H1 (cell line): ENCODE data around the gene KRT24. TPM values are rescaled to one million over a fixed set of nuclear protein-coding genes. Genes with fewer than 3 reads are reported as not detected.

ENCODE experiments used
- CTCF ChIA-PET: fragments of 300-600 bp; sonication (Branson Sonifier 250); formaldehyde crosslinking; loops from one replicate; lab custom pipeline; 2021; ENCODE audit not compliant: partially characterized antibody; lab: Charles Lee
- POLR2A ChIA-PET: fragments of 300-600 bp; sonication (Branson Sonifier 250); formaldehyde crosslinking; loops from one replicate; lab custom pipeline; 2021; ENCODE audit warnings: inconsistent platforms; ENCODE audit not compliant: partially characterized antibody; lab: Charles Lee
- DNase-seq, 2 experiments: peaks; one replicate each; pipeline versions ENCODE4 v3.0.0 to v3.0.0-alpha.2; 2010 to 2022; ENCODE audit warnings: low spot score in 2 of 2, low read depth in 1 of 2, mixed read lengths in 1 of 2
- FAIRE-seq: peaks from 2 replicates; lab custom pipeline; 2011; peaks lifted over from hg19 to GRCh38; lab: Jason Lieb, UNC
- H2AFZ ChIP-seq: 2 replicates; pipeline ENCODE4 v1.8.1; 2012; ENCODE audit warnings: low read length, inconsistent platforms
- H2AK5ac ChIP-seq: 2 replicates; pipeline ENCODE4 v1.6.1; 2013; ENCODE audit warnings: low read depth, low read length
- H2BK120ac ChIP-seq: replicated peaks from 2 replicates; pipeline ENCODE3; 2013; ENCODE audit warnings: low read depth, low read length, inconsistent platforms
- H2BK12ac ChIP-seq: 2 replicates; pipeline ENCODE4 v1.6.1; 2013; ENCODE audit warnings: low read depth, low read length
- H2BK15ac ChIP-seq: 2 replicates; pipeline ENCODE4 v1.6.1; 2013; ENCODE audit warnings: low read length
- H2BK20ac ChIP-seq: 2 replicates; pipeline ENCODE4 v1.6.1; 2013; ENCODE audit warnings: low read length
- H2BK5ac ChIP-seq: 2 replicates; pipeline ENCODE4 v1.6.1; 2013; ENCODE audit warnings: low read depth, low read length
- H3K14ac ChIP-seq: 2 replicates; pipeline ENCODE4 v1.6.1; 2013; ENCODE audit warnings: inconsistent platforms; ENCODE audit not compliant: insufficient read length
- H3K18ac ChIP-seq: 2 replicates; pipeline ENCODE4 v1.6.1; 2013; ENCODE audit warnings: low read length; ENCODE audit errors: extremely low read depth
- H3K23ac ChIP-seq: 2 replicates; pipeline ENCODE4 v1.6.1; 2013; ENCODE audit warnings: inconsistent platforms; ENCODE audit not compliant: insufficient read length
- H3K23me2 ChIP-seq: 2 replicates; pipeline ENCODE4 v1.6.1; 2013; ENCODE audit warnings: low read depth, low read length
- H3K27ac ChIP-seq: 2 replicates; pipeline ENCODE4 v1.6.1; 2011; ENCODE audit warnings: low read depth, low read length, inconsistent platforms
- H3K27me3 ChIP-seq, 4 experiments: replicated peaks in 1 of 4; 1 replicate in 1 of 4; 2 replicates in 3 of 4; pipeline versions ENCODE4 v1.6.1 to v1.8.1; 2011 to 2013; ENCODE audit warnings: low read length in 3 of 4, mild to moderate bottlenecking in 3 of 4, inconsistent platforms in 2 of 4, mixed read lengths in 2 of 4, moderate library complexity in 1 of 4; ENCODE audit not compliant: control insufficient read depth in 3 of 4, insufficient read depth in 3 of 4; ENCODE audit errors: extremely low read depth in 1 of 4
- H3K36me3 ChIP-seq, 4 experiments: 2 replicates each; pipeline versions ENCODE4 v1.6.1 to v1.8.1; 2011 to 2013; ENCODE audit warnings: mild to moderate bottlenecking in 4 of 4, low read length in 3 of 4, moderate library complexity in 2 of 4, control low read depth in 1 of 4, inconsistent platforms in 1 of 4; ENCODE audit not compliant: insufficient read depth in 4 of 4, control insufficient read depth in 2 of 4
- H3K4ac ChIP-seq: replicated peaks from 2 replicates; pipeline ENCODE3; 2013; ENCODE audit warnings: low read length, low read depth, mixed read lengths, inconsistent platforms; ENCODE audit not compliant: insufficient read length
- H3K4me1 ChIP-seq, 4 experiments: replicated peaks in 1 of 4; 1 replicate in 1 of 4; 2 replicates in 3 of 4; pipeline versions ENCODE4 v1.6.1 to v1.8.1; 2011 to 2013; ENCODE audit warnings: low read length in 3 of 4, inconsistent platforms in 2 of 4, mixed read lengths in 1 of 4; ENCODE audit not compliant: insufficient read depth in 4 of 4, control insufficient read depth in 3 of 4
- H3K4me2 ChIP-seq, 2 experiments: 2 replicates each; pipeline versions ENCODE4 v1.6.1 to v1.8.1; 2011 to 2013; ENCODE audit warnings: low read depth in 2 of 2, low read length in 2 of 2, control low read depth in 1 of 2, inconsistent platforms in 1 of 2, mild to moderate bottlenecking in 1 of 2; ENCODE audit not compliant: insufficient read depth in 1 of 2
- H3K4me3 ChIP-seq, 4 experiments: fragments of 200-600, 300-600 bp in 1 of 4; sonication (generic), shearing (Covaris generic), sonication (Bioruptor Twin) in 1 of 4; 2 replicates each; pipeline versions ENCODE4 v1.5.1 to v1.8.1; 2011 to 2016; ENCODE audit warnings: low read length in 4 of 4, low read depth in 3 of 4, control low read depth in 2 of 4, inconsistent platforms in 2 of 4, mild to moderate bottlenecking in 2 of 4, mixed read lengths in 1 of 4, moderate library complexity in 1 of 4; ENCODE audit not compliant: insufficient read depth in 2 of 4; ENCODE audit errors: extremely low read depth in 1 of 4
- H3K56ac ChIP-seq: replicated peaks from 2 replicates; pipeline ENCODE3; 2013; ENCODE audit warnings: low read depth, mild to moderate bottlenecking, mixed read lengths, low read length, inconsistent platforms; ENCODE audit not compliant: insufficient read length
- H3K79me1 ChIP-seq: 2 replicates; pipeline ENCODE4 v1.6.1; 2013; ENCODE audit warnings: low read depth, low read length, control low read depth
- H3K79me2 ChIP-seq, 2 experiments: 2 replicates each; pipeline versions ENCODE4 v1.6.1 to v1.8.1; 2012 to 2013; ENCODE audit warnings: low read length in 2 of 2, mild to moderate bottlenecking in 2 of 2, inconsistent platforms in 1 of 2; ENCODE audit not compliant: insufficient read depth in 2 of 2, control insufficient read depth in 1 of 2
- H3K9ac ChIP-seq, 4 experiments: replicated peaks in 1 of 4; 1 replicate in 1 of 4; 2 replicates in 3 of 4; pipeline versions ENCODE4 v1.6.1 to v1.8.1; 2011 to 2013; ENCODE audit warnings: low read depth in 3 of 4, low read length in 3 of 4, control low read depth in 2 of 4, mild to moderate bottlenecking in 2 of 4, moderate library complexity in 2 of 4, inconsistent platforms in 1 of 4; ENCODE audit errors: extremely low read depth in 1 of 4
- H3K9me3 ChIP-seq, 2 experiments: 2 replicates each; pipeline versions ENCODE4 v1.6.1 to v1.8.1; 2012 to 2013; ENCODE audit warnings: mild to moderate bottlenecking in 2 of 2, moderate library complexity in 2 of 2, control low read depth in 1 of 2, inconsistent platforms in 1 of 2, low read depth in 1 of 2, low read length in 1 of 2, mixed read lengths in 1 of 2; ENCODE audit not compliant: insufficient read depth in 2 of 2
- H4K20me1 ChIP-seq, 2 experiments: replicated peaks in 1 of 2; 2 replicates each; pipeline versions ENCODE3 to v1.8.1; 2011 to 2013; ENCODE audit warnings: inconsistent platforms in 2 of 2, low read length in 2 of 2, mild to moderate bottlenecking in 1 of 2; ENCODE audit not compliant: insufficient read depth in 2 of 2, control insufficient read depth in 1 of 2
- H4K5ac ChIP-seq: 2 replicates; pipeline ENCODE4 v1.6.1; 2013; ENCODE audit warnings: low read length, low read depth, mixed read lengths, inconsistent platforms; ENCODE audit not compliant: insufficient read length
- H4K8ac ChIP-seq: 2 replicates; pipeline ENCODE4 v1.8.0; 2013; ENCODE audit warnings: mild to moderate bottlenecking, moderate library complexity, low read length, inconsistent platforms; ENCODE audit not compliant: insufficient read depth; ENCODE audit errors: extremely low read depth
- H4K91ac ChIP-seq: replicated peaks from 2 replicates; pipeline ENCODE3; 2013; ENCODE audit warnings: low read length, mixed read lengths, inconsistent platforms; ENCODE audit not compliant: insufficient read length
- BACH1 ChIP-seq: IDR thresholded peaks from 2 replicates; pipeline ENCODE4 v1.6.1; 2012; ENCODE audit warnings: low read length, improper control_type of control experiment
- CHD1 ChIP-seq: IDR thresholded peaks from 2 replicates; pipeline ENCODE4 v1.6.1; 2012; ENCODE audit warnings: low read depth, low read length, improper control_type of control experiment
- GTF2F1 ChIP-seq: IDR thresholded peaks from 2 replicates; pipeline ENCODE4 v1.6.1; 2012; ENCODE audit warnings: low read depth, low read length, improper control_type of control experiment, borderline replicate concordance
- HDAC6 ChIP-seq: IDR thresholded peaks from one replicate; pipeline ENCODE4 v1.7.1; 2012; ENCODE audit warnings: low read depth, mild to moderate bottlenecking, inconsistent platforms, low read length, moderate library complexity
- JUND ChIP-seq: IDR thresholded peaks from 2 replicates; pipeline ENCODE4 v1.6.1; 2011; ENCODE audit warnings: mild to moderate bottlenecking, improper control_type of control experiment, low read length
- NRF1 ChIP-seq: IDR thresholded peaks from 2 replicates; pipeline ENCODE4 v1.6.1; 2011; ENCODE audit warnings: mild to moderate bottlenecking, low read depth, low read length, improper control_type of control experiment
- POU5F1 ChIP-seq: IDR thresholded peaks from 2 replicates; pipeline ENCODE4 v1.6.1; 2011; ENCODE audit warnings: low read depth, mild to moderate bottlenecking, low read length, moderate library complexity
- RBBP5 ChIP-seq: IDR thresholded peaks from 2 replicates; pipeline ENCODE4 v1.7.1; 2012; ENCODE audit warnings: low read depth, mild to moderate bottlenecking, inconsistent platforms, low read length, moderate library complexity, borderline replicate concordance
- RNF2 ChIP-seq: fragments of 200-900, 300-1000 bp; sonication (generic); IDR thresholded peaks from 2 replicates; pipeline ENCODE4 v1.7.1; 2016; ENCODE audit warnings: borderline replicate concordance, low read depth, mild to moderate bottlenecking, antibody characterized with exemption, low read length; ENCODE audit not compliant: poor library complexity, severe bottlenecking; ENCODE audit errors: missing control alignments
- SP2 ChIP-seq: IDR thresholded peaks from 2 replicates; pipeline ENCODE4 v1.6.1; 2012; ENCODE audit warnings: mild to moderate bottlenecking, low read length, inconsistent platforms
- SUZ12 ChIP-seq: fragments of 200-600 bp; sonication (generic); IDR thresholded peaks from 2 replicates; pipeline ENCODE4 v1.6.1; 2012; ENCODE audit warnings: mild to moderate bottlenecking, inconsistent platforms, low read length, moderate library complexity, mixed read lengths
- WGBS, 2 experiments: shearing (Covaris generic) in 1 of 2; methylation state at CpG; one replicate each; pipeline versions ENCODE4 v1.1.6 to v1.1.7; 2013 to 2015; ENCODE audit warnings: low lambda C conversion rate in 2 of 2, mixed read lengths in 2 of 2, inconsistent platforms in 1 of 2, low coverage in 1 of 2, missing lambda C conversion rate in 1 of 2; ENCODE audit not compliant: insufficient replicate concordance in 2 of 2, insufficient coverage in 1 of 2, insufficient read length in 1 of 2; ENCODE audit errors: extremely low coverage in 1 of 2, missing lambda C conversion rate in 1 of 2; 5-methylcytosine and 5-hydroxymethylcytosine counted together
- polyA plus RNA-seq, 7 experiments: library from polyadenylated mRNA; depleted of rRNA in 3 of 7; stranded (reverse) in 5 of 7; unstranded in 2 of 7; fragments of >200 nt in 5 of 7; fragments of 200-250 nt in 2 of 7; gene quantifications; 1 replicate in 5 of 7; 2 replicates in 1 of 7; 4 replicates in 1 of 7; pipeline versions ENCODE4 v1.2.1 to v1.2.3, GENCODE V29; 2011 to 2013; ENCODE audit warnings: missing spikeins in 2 of 7, mixed read lengths in 2 of 7
- total RNA-seq: library from RNA; stranded (reverse); fragmentation: NEBNext Ultra II Directional; extraction: Animal tissue kit (Norgen Biotek cat#: 25700); gene quantifications from 2 replicates; pipeline ENCODE4 v1.2.1, GENCODE V29; 2021

Gene KRT24
- total and polyA plus RNA-seq, 2 of the 8 experiments (the other 6 are each of a cell fraction or from before 2014, with no cell fraction given) = not detected

DNA sequence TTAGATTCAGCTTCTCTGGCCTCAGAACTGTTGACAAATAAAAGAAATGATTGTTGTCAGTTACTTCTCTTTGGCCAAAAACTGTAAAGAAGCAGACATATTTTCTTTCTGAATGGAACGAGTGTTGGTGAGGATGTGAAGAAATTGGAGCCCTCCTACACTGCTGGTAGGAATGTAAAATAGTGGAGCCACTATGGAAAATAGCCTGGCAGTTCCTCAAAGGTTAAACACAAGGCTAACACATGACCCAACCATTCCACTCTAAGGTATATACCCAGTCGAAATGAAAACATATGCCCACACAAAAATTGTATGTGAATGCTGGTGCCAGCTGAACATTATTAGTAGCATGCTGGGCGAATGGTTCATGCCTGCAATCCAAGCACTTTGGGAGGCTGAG, 14.2 kb upstream of the KRT24 start:
- H3K27me3 ChIP-seq = no peaks in the 10 kb centered on the region
- H4K91ac ChIP-seq = no peak overlapping the region
- no peak overlapping the region for H2AK5ac ChIP-seq
- H3K27ac ChIP-seq = no peak overlapping the region
- FAIRE-seq = no peak
- no peak overlapping the region for H3K56ac ChIP-seq
- H2BK5ac ChIP-seq = no peak overlapping the region
- H4K8ac ChIP-seq = no peak overlapping the region
- no peak overlapping the region for H3K4ac ChIP-seq
- no peaks in the 10 kb centered on the region for H3K23me2 ChIP-seq
- no peak for TF ChIP-seq HDAC6
- TF ChIP-seq SP2 = no peak
- TF ChIP-seq GTF2F1 = no peak
- no peak for TF ChIP-seq NRF1
- no peak for TF ChIP-seq POU5F1
- TF ChIP-seq SUZ12 = no peak
- TF ChIP-seq CHD1 = no peak
- TF ChIP-seq RBBP5 = no peak
- no peak for TF ChIP-seq BACH1
- no peak for TF ChIP-seq JUND
- no peak for TF ChIP-seq RNF2
- no peaks in the 10 kb centered on the region for H3K4me1 ChIP-seq
- H2BK120ac ChIP-seq = no peak overlapping the region
- no peak overlapping the region for H2BK12ac ChIP-seq
- no peak overlapping the region for H3K14ac ChIP-seq
- H4K20me1 ChIP-seq = no peaks in the 10 kb centered on the region
- no peak overlapping the region for H3K9ac ChIP-seq
- no peaks in the 10 kb centered on the region; a peak in 1 of 4 replicates for H3K9me3 ChIP-seq
- no peaks in the 10 kb centered on the region for H3K36me3 ChIP-seq
- H2BK15ac ChIP-seq = no peak overlapping the region
- DNase-seq = no peak
- H3K4me2 ChIP-seq = no peak overlapping the region
- no peak overlapping the region for H2AFZ ChIP-seq
- no peak overlapping the region for H3K4me3 ChIP-seq
- H3K23ac ChIP-seq = no peak overlapping the region
- no peak overlapping the region for H3K18ac ChIP-seq
- no peak overlapping the region for H4K5ac ChIP-seq
- H2BK20ac ChIP-seq = no peak overlapping the region
- WGBS, 2 experiments = 83% methylated on average over 3 of the region's 3 CpGs; no CpG with 5 or more reads in 1 of the 2 experiments
- H3K79me2 ChIP-seq = no peaks in the 10 kb centered on the region
- ChIA-PET POLR2A (no interaction called here), CTCF (interaction anchor here (0.7 to 1.5 kb wide), 3 partner anchors 10 to 88 kb away, joined by 3 to 4 read pairs (median 3); no protein-coding TSS in a partner anchor)
- H3K79me1 ChIP-seq = no peaks in the 10 kb centered on the region
